HCT116 (cell line): ENCODE data around the gene ADCY6. TPM values are rescaled to one million over a fixed set of nuclear protein-coding genes. Genes with fewer than 3 reads are reported as not detected.

Experiments used
- ATAC-seq: fragments of 200-7000 bp; cut with Tn5 transposase; 2 replicates; pipeline ENCODE4 v1.9.1; 2020; ENCODE audit warnings: mild to moderate bottlenecking, moderate library complexity
- BruUV-seq: library from RNA; stranded (reverse); fragments of 400-500 nt; replicated peaks from 2 replicates; lab custom pipeline; 2021; lab: Mats Ljungman, UMichigan
- CTCF ChIA-PET: fragments of 300-600 bp; sonication (Branson Sonifier 250); formaldehyde crosslinking; loops from one replicate; lab custom pipeline; 2021; ENCODE audit warnings: antibody characterized with exemption; lab: Charles Lee
- POLR2A ChIA-PET: fragments of 300-600, 350-600 bp; sonication (Branson Sonifier 250); formaldehyde crosslinking; loops from one replicate; lab custom pipeline; 2021; ENCODE audit warnings: antibody characterized with exemption; lab: Charles Lee
- RAD21 ChIA-PET, 2 experiments: fragments of 300-600 bp; sonication (Branson Sonifier 250); formaldehyde crosslinking; loops; one replicate each; lab custom pipeline; 2023; ENCODE audit warnings: low total read pairs in 2 of 2; ENCODE audit not compliant: uncharacterized antibody in 2 of 2, unreplicated experiment in 2 of 2, low non-redundant PET in 1 of 2; lab: Charles Lee
- DNase-seq: peaks from one replicate; pipeline ENCODE4 v3.0.0-alpha.2; 2010; ENCODE audit warnings: low read depth, low spot score
- H2AFZ ChIP-seq: fragments of 200-600 bp; shearing (Covaris generic), sonication (generic); 2 replicates; pipeline ENCODE4 v1.6.1; 2017; ENCODE audit warnings: low read depth, mixed run types, mixed read lengths, antibody characterized with exemption, low read length; ENCODE audit not compliant: poor library complexity, severe bottlenecking
- H3K27ac ChIP-seq: 2 replicates; pipeline ENCODE4 v1.5.1; 2012; ENCODE audit warnings: low read depth, low read length
- H3K27me3 ChIP-seq: fragments of 200-600 bp; sonication (generic); 2 replicates; pipeline ENCODE4 v1.6.1; 2016; ENCODE audit warnings: mixed run types, low read length, mixed read lengths; ENCODE audit not compliant: insufficient read depth
- H3K36me3 ChIP-seq, 2 experiments: fragments of 200-500 bp in 1 of 2; fragments of 200-600 bp in 1 of 2; sonication (Bioruptor generic) in 1 of 2; sonication (generic) in 1 of 2; 2 replicates each; pipeline versions ENCODE4 v1.5.1 to v1.6.1; 2014 to 2016; ENCODE audit warnings: low read length in 2 of 2, inconsistent platforms in 1 of 2, mixed read lengths in 1 of 2, mixed run types in 1 of 2; ENCODE audit not compliant: insufficient read depth in 2 of 2, control insufficient read depth in 1 of 2
- H3K4me1 ChIP-seq, 2 experiments: fragments of 200-600 bp in 1 of 2; sonication (generic) in 1 of 2; 2 replicates each; pipeline versions ENCODE4 v1.5.1 to v1.6.1; 2012 to 2017; ENCODE audit warnings: low read length in 2 of 2, inconsistent platforms in 1 of 2, mild to moderate bottlenecking in 1 of 2, mixed read lengths in 1 of 2, mixed run types in 1 of 2, moderate library complexity in 1 of 2; ENCODE audit not compliant: insufficient read depth in 2 of 2, control insufficient read depth in 1 of 2
- H3K4me2 ChIP-seq: fragments of 200-600 bp; sonication (generic); 2 replicates; pipeline ENCODE4 v1.6.1; 2017; ENCODE audit warnings: mixed run types, low read length, mixed read lengths
- H3K4me3 ChIP-seq, 2 experiments: fragments of 200-600 bp in 1 of 2; sonication (generic) in 1 of 2; replicated peaks in 1 of 2; 2 replicates each; pipeline ENCODE4 v1.5.1; 2011 to 2016; ENCODE audit warnings: low read length in 2 of 2, control low read depth in 1 of 2, low read depth in 1 of 2, mild to moderate bottlenecking in 1 of 2, mixed read lengths in 1 of 2, mixed run types in 1 of 2
- H3K79me2 ChIP-seq: fragments of 200-600 bp; sonication (generic); 2 replicates; pipeline ENCODE4 v1.6.1; 2017; ENCODE audit warnings: mild to moderate bottlenecking, mixed run types, low read length, moderate library complexity, mixed read lengths; ENCODE audit not compliant: insufficient read depth
- H3K9ac ChIP-seq: fragments of 200-600 bp; sonication (generic); 2 replicates; pipeline ENCODE4 v1.6.1; 2016; ENCODE audit warnings: low read length, mixed read lengths
- H3K9me2 ChIP-seq: fragments of 200-600 bp; sonication (generic), shearing (Covaris generic); 2 replicates; pipeline ENCODE4 v1.6.1; 2017; ENCODE audit warnings: mixed run types, mild to moderate bottlenecking, moderate library complexity; ENCODE audit not compliant: insufficient read depth
- H3K9me3 ChIP-seq, 2 experiments: fragments of 200-500 bp in 1 of 2; fragments of 200-600 bp in 1 of 2; sonication (Bioruptor generic) in 1 of 2; sonication (generic) in 1 of 2; 2 replicates each; pipeline ENCODE4 v1.6.1; 2014 to 2017; ENCODE audit warnings: low read length in 2 of 2, mixed read lengths in 2 of 2, inconsistent platforms in 1 of 2, low read depth in 1 of 2, mild to moderate bottlenecking in 1 of 2, mixed run types in 1 of 2, moderate library complexity in 1 of 2; ENCODE audit not compliant: control insufficient read depth in 1 of 2, insufficient read depth in 1 of 2
- H4K20me1 ChIP-seq: fragments of 200-600 bp; sonication (generic), shearing (Covaris generic); 2 replicates; pipeline ENCODE4 v1.6.1; 2017; ENCODE audit warnings: mixed run types, mild to moderate bottlenecking, moderate library complexity; ENCODE audit not compliant: insufficient read depth
- CBX3 ChIP-seq: IDR thresholded peaks from 2 replicates; pipeline ENCODE4 v1.6.1; 2012; ENCODE audit warnings: low read depth
- CEBPB ChIP-seq: IDR thresholded peaks from 2 replicates; pipeline ENCODE4 v1.6.1; 2012; ENCODE audit warnings: low read depth
- CTCF ChIP-seq, 3 experiments: fragments of 200-600 bp in 1 of 3; sonication (generic) in 1 of 3; IDR thresholded peaks in 2 of 3; conservative IDR thresholded peaks in 1 of 3; 2 replicates each; pipeline ENCODE4 v1.5.1; 2012 to 2017; ENCODE audit warnings: low read depth in 2 of 3, low read length in 2 of 3, antibody characterized with exemption in 1 of 3, borderline replicate concordance in 1 of 3, control low read depth in 1 of 3, mild to moderate bottlenecking in 1 of 3, mixed read lengths in 1 of 3, mixed run types in 1 of 3, moderate library complexity in 1 of 3; ENCODE audit not compliant: insufficient read depth in 1 of 3
- ELF1 ChIP-seq: IDR thresholded peaks from 2 replicates; pipeline ENCODE4 v1.6.1; 2012; ENCODE audit warnings: low read depth, borderline replicate concordance
- FOSL1 ChIP-seq: IDR thresholded peaks from 2 replicates; pipeline ENCODE4 v1.6.1; 2012; ENCODE audit warnings: low read depth
- MAX ChIP-seq: IDR thresholded peaks from 2 replicates; pipeline ENCODE4 v1.6.1; 2012
- POLR2AphosphoS5 ChIP-seq: IDR thresholded peaks from 2 replicates; pipeline ENCODE4 v1.6.1; 2011; ENCODE audit warnings: mild to moderate bottlenecking, low read depth, low read length, moderate library complexity
- RAD21 ChIP-seq: IDR thresholded peaks from 2 replicates; pipeline ENCODE4 v1.6.1; 2012; ENCODE audit warnings: low read depth, mild to moderate bottlenecking
- intact Hi-C: fragments of 100-400 bp; cut with micrococcal nuclease; formaldehyde crosslinking; loops from 2 replicates; pipeline ENCODE4 v1.10.0; 2022
- total RNA-seq: library from RNA; stranded (reverse); gene quantifications from one replicate; pipeline ENCODE4 v1.2.1, GENCODE V29; 2021; ENCODE audit not compliant: unreplicated experiment

The ADCY6 gene
- total RNA-seq, 1 experiment from 2014 or later, result 24.9 TPM

GRCh38 chr12:48781750-48782456 lies 7.0 kb downstream of the ADCY6 start (continued):
- TF ChIP-seq CTCF (IDR thresholded peaks at IDR 0.05 in 2 of 3, conservative IDR thresholded peaks at IDR 0.05 in 1 of 3; ENCODE audit: borderline replicate concordance in 1 of 3, insufficient read depth in 1 of 3, low read depth in 2 of 3, low read length in 2 of 3), result no peak

GRCh38 chr12:48780381-48781025 lies 8.4 kb downstream of the ADCY6 start:
- Histone ChIP-seq H3K27ac (no peak overlapping the region), H3K4me1 (peaks cover 4 to 20% of the 10 kb centered on the region in 2 experiments; a peak in 3 of 4 replicates), H3K9me2 (no peaks in the 10 kb centered on the region), H3K9me3 (no peaks in the 10 kb centered on the region), H2AFZ (no peak overlapping the region), H3K36me3 (no peaks in the 10 kb centered on the region), H4K20me1 (no peaks in the 10 kb centered on the region)
- no TSS peak for BruUV-seq
- no peak for DNase-seq
- POLR2A ChIA-PET, result no interaction called here
- CTCF ChIA-PET, result interaction anchor here (0.8 kb wide), 1 partner anchor 27 kb away, joined by 3 read pairs; no protein-coding TSS in a partner anchor
- RAD21 ChIA-PET, result no interaction called here
- TF ChIP-seq ELF1 (no peak), CEBPB (no peak), MAX (no peak), FOSL1 (no peak), POLR2AphosphoS5 (no peak), CTCF (IDR thresholded peaks at IDR 0.05 in 2 of 3, conservative IDR thresholded peaks at IDR 0.05 in 1 of 3; ENCODE audit: borderline replicate concordance in 1 of 3, insufficient read depth in 1 of 3, low read depth in 2 of 3, low read length in 2 of 3) (no peak), CBX3 (no peak), RAD21 (no peak)
- TF ChIP-seq, all 23 proteins: peak for 0
- no peaks in the 10 kb centered on the region for H3K79me2 ChIP-seq
- H3K9ac ChIP-seq, result no peak overlapping the region
- H3K27me3 ChIP-seq, result no peaks in the 10 kb centered on the region
- H3K4me3 ChIP-seq, result no peak overlapping the region
- H3K4me2 ChIP-seq, result no peak overlapping the region
- intact Hi-C loops, result no loop called here
- ATAC-seq, result no peak
